ENCODE data around the gene LRRC72. TPM values are rescaled to one million over a fixed set of nuclear protein-coding genes. Genes with fewer than 3 reads are reported as not detected.
"Not testable (repeated sequence)": the region's sequence is repeated elsewhere in the genome, so short reads cannot be mapped to it uniquely, and the experiment has no call there.

The LRRC72 gene
- total RNA-seq, 3 donors from 2014 or later (not counting 1 experiment from before 2014, with no cell fraction given): not detected

DNA sequence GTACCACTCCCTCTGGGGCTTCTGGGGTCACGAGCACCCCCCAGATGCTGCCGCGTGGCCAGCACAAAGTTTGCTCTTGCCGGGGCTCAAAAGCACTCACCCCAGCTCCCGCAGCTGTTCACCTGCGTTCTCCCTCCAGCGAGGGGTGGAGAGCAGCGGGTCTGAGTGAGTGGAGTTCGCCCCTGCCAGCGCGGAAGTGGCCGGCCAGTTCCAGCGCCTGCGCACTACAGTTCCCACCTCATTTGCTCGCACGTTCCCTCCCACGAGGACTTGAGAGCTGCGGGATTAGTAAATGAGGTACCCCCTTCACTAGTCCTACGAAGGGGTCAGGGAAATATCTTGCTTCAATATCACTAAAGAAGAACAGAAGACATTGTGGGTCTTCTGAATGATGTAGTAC is 24.3 kb upstream of the LRRC72 start:
- Histone ChIP-seq H3K9me3 (ENCODE audit: control insufficient read depth, insufficient read depth, low read length) (no peaks in the 10 kb centered on the region), H3K36me3 (ENCODE audit: control insufficient read depth, insufficient read depth, low read length) (no peaks in the 10 kb centered on the region), H3K4me1 (ENCODE audit: control insufficient read depth, insufficient read depth, low read length) (no peaks in the 10 kb centered on the region), H3K27ac (ENCODE audit: low read length) (no peak overlapping the region), H3K4me3 (ENCODE audit: low read length) (no peak overlapping the region), H3K27me3 (ENCODE audit: control insufficient read depth, insufficient read depth, low read length) (peaks cover 2% of the 10 kb centered on the region)
- TF ChIP-seq, protein P1, sequence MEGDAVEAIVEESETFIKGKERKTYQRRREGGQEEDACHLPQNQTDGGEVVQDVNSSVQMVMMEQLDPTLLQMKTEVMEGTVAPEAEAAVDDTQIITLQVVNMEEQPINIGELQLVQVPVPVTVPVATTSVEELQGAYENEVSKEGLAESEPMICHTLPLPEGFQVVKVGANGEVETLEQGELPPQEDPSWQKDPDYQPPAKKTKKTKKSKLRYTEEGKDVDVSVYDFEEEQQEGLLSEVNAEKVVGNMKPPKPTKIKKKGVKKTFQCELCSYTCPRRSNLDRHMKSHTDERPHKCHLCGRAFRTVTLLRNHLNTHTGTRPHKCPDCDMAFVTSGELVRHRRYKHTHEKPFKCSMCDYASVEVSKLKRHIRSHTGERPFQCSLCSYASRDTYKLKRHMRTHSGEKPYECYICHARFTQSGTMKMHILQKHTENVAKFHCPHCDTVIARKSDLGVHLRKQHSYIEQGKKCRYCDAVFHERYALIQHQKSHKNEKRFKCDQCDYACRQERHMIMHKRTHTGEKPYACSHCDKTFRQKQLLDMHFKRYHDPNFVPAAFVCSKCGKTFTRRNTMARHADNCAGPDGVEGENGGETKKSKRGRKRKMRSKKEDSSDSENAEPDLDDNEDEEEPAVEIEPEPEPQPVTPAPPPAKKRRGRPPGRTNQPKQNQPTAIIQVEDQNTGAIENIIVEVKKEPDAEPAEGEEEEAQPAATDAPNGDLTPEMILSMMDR (IDR thresholded peaks at IDR 0.05): no peak
- intact Hi-C loops (cut with micrococcal nuclease): no loop called here
- no peaks in the 10 kb centered on the region for H3K36me3 Mint-ChIP-seq
- no peak overlapping the region for H3K4me3 Mint-ChIP-seq
- H3K27ac Mint-ChIP-seq: no peak overlapping the region
- H3K9me3 Mint-ChIP-seq: no peaks in the 10 kb centered on the region
- H3K27me3 Mint-ChIP-seq (ENCODE audit: low read depth in 2 of 2): peaks cover 4 to 7% of the 10 kb centered on the region in 2 donors
- no peak for ATAC-seq
- DNase-seq: no peak
- H3K4me1 Mint-ChIP-seq: no peaks in the 10 kb centered on the region
- WGBS (ENCODE audit: insufficient coverage): 93% methylated on average over 18 of the region's 19 CpGs

DNA sequence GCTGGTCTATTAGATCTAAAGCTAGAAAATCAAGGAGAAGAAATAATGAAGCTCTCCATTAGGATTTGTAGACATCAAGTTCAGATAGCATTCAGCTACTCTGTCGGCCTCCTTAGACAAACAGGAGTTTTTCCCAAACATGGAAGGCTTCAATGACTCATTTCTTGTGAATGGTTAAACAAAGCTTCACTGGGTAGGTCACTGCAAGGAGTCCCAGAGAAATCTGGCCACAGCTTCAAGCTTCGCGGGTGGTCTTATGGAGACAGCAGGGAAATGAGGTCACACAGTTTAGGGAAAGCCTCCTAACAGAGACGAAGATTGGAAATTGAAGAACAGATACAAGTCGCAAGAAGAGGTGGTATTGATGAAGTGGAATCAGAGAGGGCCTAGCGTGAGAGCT is 22.6 kb upstream of the LRRC72 start:
- WGBS (ENCODE audit: insufficient coverage): 92% methylated on average over 6 of the region's 6 CpGs
- Histone ChIP-seq H3K27ac (ENCODE audit: low read length) (no peak overlapping the region), H3K4me1 (ENCODE audit: control insufficient read depth, insufficient read depth, low read length) (no peaks in the 10 kb centered on the region), H3K4me3 (ENCODE audit: low read length) (no peak overlapping the region), H3K36me3 (ENCODE audit: control insufficient read depth, insufficient read depth, low read length) (no peaks in the 10 kb centered on the region), H3K9me3 (ENCODE audit: control insufficient read depth, insufficient read depth, low read length) (no peaks in the 10 kb centered on the region), H3K27me3 (ENCODE audit: control insufficient read depth, insufficient read depth, low read length) (peaks cover 2% of the 10 kb centered on the region)
- Mint-ChIP-seq H3K36me3 (no peaks in the 10 kb centered on the region), H3K4me1 (no peaks in the 10 kb centered on the region), H3K27ac (no peak overlapping the region), H3K27me3 (ENCODE audit: low read depth in 2 of 2) (peaks cover 7% of the 10 kb centered on the region in 2 donors), H3K4me3 (no peak overlapping the region), H3K9me3 (peaks cover 2% of the 10 kb centered on the region in 2 donors)
- intact Hi-C loops (cut with micrococcal nuclease): no loop called here
- no peak for DNase-seq
- TF ChIP-seq, protein P1 (IDR thresholded peaks at IDR 0.05): no peak
- ATAC-seq: no peak

DNA sequence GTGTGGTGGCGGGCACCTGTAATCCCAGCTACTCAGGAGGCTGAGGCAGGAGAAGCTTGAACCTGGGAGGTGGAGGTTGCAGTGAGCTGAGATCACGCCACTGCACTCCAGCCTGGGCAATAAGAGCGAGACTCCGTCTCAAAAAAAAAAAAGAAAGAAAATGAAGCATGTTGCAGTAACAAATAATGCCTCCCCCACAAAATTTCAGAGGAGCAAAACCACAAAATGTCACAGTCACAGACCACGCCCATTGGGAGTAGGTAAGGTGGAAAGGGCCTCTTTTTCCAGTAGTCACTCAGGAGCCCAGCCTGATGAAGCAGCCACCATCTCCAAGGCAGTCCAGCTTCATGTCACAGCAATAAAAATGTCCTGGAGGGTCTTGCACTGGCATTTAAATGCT is 20.2 kb upstream of the LRRC72 start:
- not testable (repeated sequence) for H3K27ac Mint-ChIP-seq; H3K36me3 ChIP-seq (ENCODE audit: control insufficient read depth, insufficient read depth, low read length); H3K4me1 Mint-ChIP-seq

DNA sequence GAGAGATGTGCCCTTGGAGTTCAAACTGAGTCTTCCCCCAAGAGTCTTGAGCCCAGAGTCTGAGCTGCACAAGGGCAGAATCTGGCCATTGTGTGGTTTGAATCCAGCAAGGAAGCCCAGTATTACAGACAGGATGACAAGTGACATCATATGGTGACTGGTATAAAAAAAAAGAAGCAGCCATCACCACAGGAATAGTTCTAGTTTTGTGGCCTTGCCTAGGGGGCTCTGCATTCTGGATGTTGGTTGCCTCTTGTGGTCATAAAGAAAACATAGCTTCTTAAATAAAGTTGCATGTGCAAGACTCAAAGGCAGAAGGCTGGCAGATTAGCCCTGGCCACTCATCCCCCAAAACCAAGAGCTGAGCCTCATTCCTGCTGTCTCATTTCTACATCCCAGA is 16.8 kb upstream of the LRRC72 start:
- ATAC-seq (no peak), DNase-seq (no peak)
- H3K27ac Mint-ChIP-seq: no peak overlapping the region
- Histone ChIP-seq H3K27ac (ENCODE audit: low read length) (no peak overlapping the region), H3K9me3 (ENCODE audit: control insufficient read depth, insufficient read depth, low read length) (no peaks in the 10 kb centered on the region), H3K4me1 (ENCODE audit: control insufficient read depth, insufficient read depth, low read length) (no peaks in the 10 kb centered on the region), H3K27me3 (ENCODE audit: control insufficient read depth, insufficient read depth, low read length) (peaks cover 2% of the 10 kb centered on the region), H3K4me3 (ENCODE audit: low read length) (no peak overlapping the region), H3K36me3 (ENCODE audit: control insufficient read depth, insufficient read depth, low read length) (no peaks in the 10 kb centered on the region)
- peaks cover 2% of the 10 kb centered on the region in 2 donors for H3K9me3 Mint-ChIP-seq
- peaks cover 0 to 3% of the 10 kb centered on the region in 2 donors for H3K27me3 Mint-ChIP-seq (ENCODE audit: low read depth in 2 of 2)
- intact Hi-C loops (cut with micrococcal nuclease): no loop called here
- TF ChIP-seq, protein P1 (IDR thresholded peaks at IDR 0.05): no peak
- H3K36me3 Mint-ChIP-seq: no peaks in the 10 kb centered on the region
- no peaks in the 10 kb centered on the region for H3K4me1 Mint-ChIP-seq
- H3K4me3 Mint-ChIP-seq: no peak overlapping the region

More for the DNA sequence above, 20.2 kb upstream of the LRRC72 start:
- H3K4me3 ChIP-seq (ENCODE audit: low read length); H3K9me3 Mint-ChIP-seq; H3K36me3 Mint-ChIP-seq; ATAC-seq; intact Hi-C loops (cut with micrococcal nuclease); H3K4me1 ChIP-seq (ENCODE audit: control insufficient read depth, insufficient read depth, low read length); H3K27me3 Mint-ChIP-seq (ENCODE audit: low read depth in 2 of 2); DNase-seq; H3K27me3 ChIP-seq (ENCODE audit: control insufficient read depth, insufficient read depth, low read length); H3K4me3 Mint-ChIP-seq; H3K27ac ChIP-seq (ENCODE audit: low read length); H3K9me3 ChIP-seq (ENCODE audit: control insufficient read depth, insufficient read depth, low read length): not testable (repeated sequence)
- 88% methylated on average over 2 of the region's 5 CpGs for WGBS (ENCODE audit: insufficient coverage)

Data from natural killer cell (primary cell).